PFSK-1 (cell line): Measurements from ENCODE around the gene PLCD1.

Source experiments
- FOXP2 ChIP-seq: optimal IDR thresholded peaks from 2 replicates; pipeline ENCODE3; 2011; ENCODE audit warnings: borderline replicate concordance, control low read depth, inconsistent platforms; ENCODE audit not compliant: insufficient read depth; ENCODE audit errors: extremely low read length, extremely low read depth
- POLR2AphosphoS5 ChIP-seq: IDR thresholded peaks from 2 replicates; pipeline ENCODE4 v1.6.1; 2012; ENCODE audit warnings: low read depth, mild to moderate bottlenecking, control low read depth, low read length, moderate library complexity
- REST ChIP-seq, 2 experiments: IDR thresholded peaks; 2 replicates each; pipeline versions ENCODE4 v1.6.1 to v1.8.0; 2011 to 2012; ENCODE audit warnings: low read depth in 2 of 2, low read length in 2 of 2, control low read depth in 1 of 2, inconsistent platforms in 1 of 2, mild to moderate bottlenecking in 1 of 2, moderate library complexity in 1 of 2; ENCODE audit not compliant: insufficient read depth in 1 of 2
- SIN3A ChIP-seq: IDR thresholded peaks from 2 replicates; pipeline ENCODE4 v1.6.1; 2012; ENCODE audit warnings: mild to moderate bottlenecking, low read length, moderate library complexity, borderline replicate concordance; ENCODE audit not compliant: insufficient read depth
- TAF1 ChIP-seq: IDR thresholded peaks from 2 replicates; pipeline ENCODE4 v1.6.1; 2012; ENCODE audit warnings: low read length, control low read depth, borderline replicate concordance; ENCODE audit not compliant: insufficient read depth

Gene PLCD1

GRCh38 chr3:38000242-38000916 lies 29.1 kb downstream of the PLCD1 start:
- TF ChIP-seq FOXP2: no peak
- no peak for TF ChIP-seq REST (IDR thresholded peaks at IDR 0.05; ENCODE audit: insufficient read depth in 1 of 2, low read depth in 2 of 2, low read length in 2 of 2)
- TF ChIP-seq TAF1: no peak
- no peak for TF ChIP-seq POLR2AphosphoS5
- TF ChIP-seq SIN3A: no peak

- TF ChIP-seq POLR2AphosphoS5: no peak
- TF ChIP-seq REST (IDR thresholded peaks at IDR 0.05; ENCODE audit: insufficient read depth in 1 of 2, low read depth in 2 of 2, low read length in 2 of 2): no peak
- TF ChIP-seq TAF1: no peak
- no peak for TF ChIP-seq FOXP2
- TF ChIP-seq SIN3A: no peak
Measured at GRCh38 chr3:37999836-38000235, 29.6 kb downstream of the PLCD1 start.

- TF ChIP-seq SIN3A (no peak), REST (IDR thresholded peaks at IDR 0.05; ENCODE audit: insufficient read depth in 1 of 2, low read depth in 2 of 2, low read length in 2 of 2) (no peak), FOXP2 (no peak), TAF1 (no peak), POLR2AphosphoS5 (no peak)
Measured at GRCh38 chr3:37997791-37998370, 31.6 kb downstream of the PLCD1 start.

GRCh38 chr3:37997342-37997741 lies 32.1 kb downstream of the PLCD1 start:
- TF ChIP-seq FOXP2: no peak
- TF ChIP-seq REST (IDR thresholded peaks at IDR 0.05; ENCODE audit: insufficient read depth in 1 of 2, low read depth in 2 of 2, low read length in 2 of 2): no peak

- no peak for TF ChIP-seq REST (IDR thresholded peaks at IDR 0.05; ENCODE audit: insufficient read depth in 1 of 2, low read depth in 2 of 2, low read length in 2 of 2)
Measured at GRCh38 chr3:37996785-37997301, 32.6 kb downstream of the PLCD1 start.
